Suprapubic skin (tissue), 4 donors: ENCODE results near the gene ARFGAP1.

ENCODE experiments used
- EP300 ChIP-seq: sonication (generic); formaldehyde crosslinking; IDR thresholded peaks from one replicate; pipeline ENCODE4 v1.6.1; 2017; ENCODE audit warnings: antibody characterized with exemption
- POLR2A ChIP-seq, 2 donors: fragments of 450-650 bp; IDR thresholded peaks; one replicate each; pipeline ENCODE4 v1.6.1; 2017; ENCODE audit warnings: antibody characterized with exemption in 2 of 2, mild to moderate bottlenecking in 2 of 2, moderate library complexity in 2 of 2
- POLR2AphosphoS5 ChIP-seq, 3 donors: sonication (generic); formaldehyde crosslinking; IDR thresholded peaks; one replicate each; pipeline ENCODE4 v1.6.1; 2017; ENCODE audit warnings: antibody characterized with exemption in 3 of 3
- TF ChIP-seq, protein P1 (sequence below), 2 donors: fragments of 200-600 bp in 1 of 2; fragments of 450-650 bp in 1 of 2; sonication (generic) in 1 of 2; IDR thresholded peaks; one replicate each; pipeline ENCODE4 v1.5.1; 2016 to 2019; ENCODE audit warnings: antibody characterized with exemption in 2 of 2, mild to moderate bottlenecking in 1 of 2, moderate library complexity in 1 of 2

DNA sequence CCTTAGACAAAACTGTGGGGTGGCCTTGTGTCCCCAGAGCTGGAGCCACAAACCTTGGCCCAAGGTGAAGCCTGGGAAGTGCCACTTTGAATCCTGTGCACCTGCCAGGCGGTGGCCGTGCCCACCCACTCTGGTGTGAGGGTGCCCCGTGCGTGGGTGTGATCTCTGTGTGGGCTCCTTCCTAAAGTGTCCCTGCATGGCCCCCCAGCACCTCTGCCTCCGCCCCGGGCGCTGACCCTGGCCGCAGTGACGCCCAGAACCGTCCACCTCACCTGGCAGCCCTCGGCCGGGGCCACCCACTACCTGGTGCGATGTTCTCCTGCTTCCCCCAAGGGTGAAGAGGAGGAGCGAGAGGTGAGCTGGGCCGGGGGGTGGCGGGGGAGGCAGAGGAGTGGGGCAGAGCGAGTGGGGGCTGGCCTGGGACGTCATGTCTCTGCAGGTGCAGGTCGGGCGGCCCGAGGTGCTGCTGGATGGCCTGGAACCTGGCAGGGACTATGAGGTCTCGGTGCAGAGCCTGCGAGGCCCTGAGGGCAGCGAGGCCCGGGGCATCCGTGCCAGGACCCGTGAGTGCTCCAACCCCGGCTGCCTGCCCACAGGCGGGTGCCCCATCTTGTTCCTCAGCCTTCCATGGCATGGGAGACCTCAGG is 38.7 kb downstream of the ARFGAP1 start:
- TF ChIP-seq, protein P1, sequence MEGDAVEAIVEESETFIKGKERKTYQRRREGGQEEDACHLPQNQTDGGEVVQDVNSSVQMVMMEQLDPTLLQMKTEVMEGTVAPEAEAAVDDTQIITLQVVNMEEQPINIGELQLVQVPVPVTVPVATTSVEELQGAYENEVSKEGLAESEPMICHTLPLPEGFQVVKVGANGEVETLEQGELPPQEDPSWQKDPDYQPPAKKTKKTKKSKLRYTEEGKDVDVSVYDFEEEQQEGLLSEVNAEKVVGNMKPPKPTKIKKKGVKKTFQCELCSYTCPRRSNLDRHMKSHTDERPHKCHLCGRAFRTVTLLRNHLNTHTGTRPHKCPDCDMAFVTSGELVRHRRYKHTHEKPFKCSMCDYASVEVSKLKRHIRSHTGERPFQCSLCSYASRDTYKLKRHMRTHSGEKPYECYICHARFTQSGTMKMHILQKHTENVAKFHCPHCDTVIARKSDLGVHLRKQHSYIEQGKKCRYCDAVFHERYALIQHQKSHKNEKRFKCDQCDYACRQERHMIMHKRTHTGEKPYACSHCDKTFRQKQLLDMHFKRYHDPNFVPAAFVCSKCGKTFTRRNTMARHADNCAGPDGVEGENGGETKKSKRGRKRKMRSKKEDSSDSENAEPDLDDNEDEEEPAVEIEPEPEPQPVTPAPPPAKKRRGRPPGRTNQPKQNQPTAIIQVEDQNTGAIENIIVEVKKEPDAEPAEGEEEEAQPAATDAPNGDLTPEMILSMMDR (IDR thresholded peaks at IDR 0.05): no peak
- TF ChIP-seq POLR2A (IDR thresholded peaks at IDR 0.05) (no peak), POLR2AphosphoS5 (IDR thresholded peaks at IDR 0.05) (no peak), EP300 (no peak)
